A673 (cell line): ENCODE measurements around the gene MEGF8. TPM values are rescaled to one million over a fixed set of nuclear protein-coding genes. Genes with fewer than 3 reads are reported as not detected.
A peak's percentile ranks its signal among the peaks of the same experiment; 100 is the strongest.

Experiments used
- BruUV-seq: library from RNA; stranded (reverse); fragments of 400-500 nt; replicated peaks from 2 replicates; lab custom pipeline; 2021; lab: Mats Ljungman, UMichigan
- CTCF ChIA-PET: fragments of 300-600 bp; sonication (Branson Sonifier 250); formaldehyde crosslinking; loops from one replicate; lab custom pipeline; 2022; ENCODE audit warnings: antibody characterized with exemption; lab: Charles Lee
- POLR2A ChIA-PET: fragments of 300-600 bp; sonication (Branson Sonifier 250); formaldehyde crosslinking; loops from one replicate; lab custom pipeline; 2022; ENCODE audit warnings: antibody characterized with exemption; ENCODE audit not compliant: low non-redundant PET; lab: Charles Lee
- DNase-seq: peaks from one replicate; pipeline ENCODE4 v3.0.0-alpha.2; 2015; ENCODE audit warnings: low spot score
- H3K27ac ChIP-seq: fragments of 200-600 bp; sonication (generic); 2 replicates; pipeline ENCODE4 v1.5.1; 2016; ENCODE audit warnings: mixed run types, low read depth, mild to moderate bottlenecking, mixed read lengths, antibody characterized with exemption, low read length; ENCODE audit not compliant: poor library complexity, severe bottlenecking
- H3K27me3 ChIP-seq: fragments of 200-600 bp; sonication (generic); replicated peaks from 2 replicates; pipeline ENCODE4 v1.6.1; 2017; ENCODE audit warnings: mixed run types, low read depth, mild to moderate bottlenecking, mixed read lengths, antibody characterized with exemption, low read length; ENCODE audit not compliant: insufficient read depth, poor library complexity
- H3K36me3 ChIP-seq: fragments of 200-600 bp; sonication (generic); 2 replicates; pipeline ENCODE4 v1.6.1; 2016; ENCODE audit warnings: mixed run types, mild to moderate bottlenecking, mixed read lengths, antibody characterized with exemption, low read length; ENCODE audit not compliant: insufficient read depth, poor library complexity, severe bottlenecking
- H3K4me1 ChIP-seq: fragments of 200-600 bp; sonication (generic); 2 replicates; pipeline ENCODE4 v1.6.1; 2017; ENCODE audit warnings: mixed run types, mild to moderate bottlenecking, mixed read lengths, antibody characterized with exemption, low read length; ENCODE audit not compliant: insufficient read depth, poor library complexity, severe bottlenecking
- H3K4me3 ChIP-seq: fragments of 200-600 bp; sonication (generic); 2 replicates; pipeline ENCODE4 v1.5.1; 2016; ENCODE audit warnings: low read depth, mixed run types, mild to moderate bottlenecking, mixed read lengths, low read length; ENCODE audit not compliant: poor library complexity, severe bottlenecking
- H3K9me3 ChIP-seq: fragments of 200-600 bp; sonication (generic); 2 replicates; pipeline ENCODE4 v1.6.1; 2016; ENCODE audit warnings: mixed run types, low read depth, mild to moderate bottlenecking, mixed read lengths, antibody characterized with exemption, low read length; ENCODE audit not compliant: poor library complexity, severe bottlenecking
- CTCF ChIP-seq: fragments of 300-800, 200-600 bp; sonication (generic); conservative IDR thresholded peaks from 2 replicates; pipeline ENCODE4 v1.5.1; 2017; ENCODE audit warnings: low read depth, mild to moderate bottlenecking, antibody characterized with exemption, low read length, moderate library complexity, mixed read lengths
- EZH2 ChIP-seq: fragments of 200-600 bp; sonication (generic); IDR thresholded peaks from 2 replicates; pipeline ENCODE4 v1.6.1; 2017; ENCODE audit warnings: borderline replicate concordance, low read depth, mild to moderate bottlenecking, mixed read lengths, antibody characterized with exemption, low read length; ENCODE audit not compliant: poor library complexity, severe bottlenecking
- intact Hi-C: fragments of 100-400 bp; cut with micrococcal nuclease; formaldehyde crosslinking; loops from one replicate; pipeline ENCODE4 v1.10.0; 2022; ENCODE audit not compliant: unreplicated experiment
- total RNA-seq: library from RNA; stranded (reverse); gene quantifications from 2 replicates; pipeline ENCODE4 v1.2.3, GENCODE V29; 2021

Gene MEGF8
- total RNA-seq, 1 experiment from 2014 or later: 28.5 TPM

GRCh38 chr19:42380155-42380554, 54.7 kb downstream of the MEGF8 start:
- no TSS peak for BruUV-seq
- ChIA-PET CTCF (no interaction called here), POLR2A (no interaction called here)
- Histone ChIP-seq H3K4me1 (no peaks in the 10 kb centered on the region), H3K4me3 (no peak overlapping the region), H3K36me3 (no peaks in the 10 kb centered on the region), H3K27me3 (no peaks in the 10 kb centered on the region), H3K9me3 (no peaks in the 10 kb centered on the region), H3K27ac (no peak overlapping the region)
- DNase-seq: no peak
- intact Hi-C loops: no loop called here
- no peak for TF ChIP-seq CTCF

- DNase-seq: peak; percentile 61
- intact Hi-C loops: no loop called here
- Histone ChIP-seq H3K4me1 (peaks cover 3% of the 10 kb centered on the region), H3K36me3 (no peaks in the 10 kb centered on the region), H3K4me3 (peak overlapping the region; percentile 44), H3K9me3 (no peaks in the 10 kb centered on the region), H3K27ac (no peak overlapping the region), H3K27me3 (peaks cover 27% of the 10 kb centered on the region)
- CTCF ChIA-PET: no interaction called here
- POLR2A ChIA-PET: no interaction called here
- no TSS peak for BruUV-seq
- TF ChIP-seq EZH2 (no peak), CTCF (peak; percentile 55)
Measured at GRCh38 chr19:42386974-42387707, 61.7 kb downstream of the MEGF8 start.

- Histone ChIP-seq H3K27ac (no peak overlapping the region), H3K4me3 (no peak overlapping the region), H3K27me3 (peaks cover 28% of the 10 kb centered on the region), H3K36me3 (no peaks in the 10 kb centered on the region), H3K4me1 (peaks cover 3% of the 10 kb centered on the region), H3K9me3 (no peaks in the 10 kb centered on the region)
- CTCF ChIA-PET: no interaction called here
- BruUV-seq: no TSS peak
- DNase-seq: no peak
- POLR2A ChIA-PET: no interaction called here
- intact Hi-C loops: no loop called here
- no peak for TF ChIP-seq EZH2
- TF ChIP-seq CTCF: no peak
Measured at GRCh38 chr19:42388851-42389489, 63.5 kb downstream of the MEGF8 start.
